A549 treated with CpdA at 1 μM for 4 hours (cell line): ENCODE results near the gene BIRC7. TPM values are rescaled to one million over a fixed set of nuclear protein-coding genes. Genes with fewer than 3 reads are reported as not detected.

ENCODE experiments used
- total RNA-seq: library from RNA; stranded (reverse); fragments of 200-300 nt; extraction: Qiagen RNA extraction; gene quantifications from 5 replicates; pipeline ENCODE4 v1.2.3, GENCODE V29; 2022; ENCODE audit warnings: low read depth

Gene BIRC7, protein sequence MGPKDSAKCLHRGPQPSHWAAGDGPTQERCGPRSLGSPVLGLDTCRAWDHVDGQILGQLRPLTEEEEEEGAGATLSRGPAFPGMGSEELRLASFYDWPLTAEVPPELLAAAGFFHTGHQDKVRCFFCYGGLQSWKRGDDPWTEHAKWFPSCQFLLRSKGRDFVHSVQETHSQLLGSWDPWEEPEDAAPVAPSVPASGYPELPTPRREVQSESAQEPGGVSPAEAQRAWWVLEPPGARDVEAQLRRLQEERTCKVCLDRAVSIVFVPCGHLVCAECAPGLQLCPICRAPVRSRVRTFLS
- total RNA-seq = 1.9 to 4.4 TPM (median 3.2 TPM) in 5 replicates

GRCh38 chr20:63235399-63235983 is at the start of gene BIRC7:
BIRC7 (plus strand) TSS chr20:63235905; CDS start chr20:63236097, 192 bp downstream.

GRCh38 chr20:63216041-63216848 is 19.5 kb upstream of the BIRC7 start, which contains the start of gene YTHDF1:
YTHDF1 (minus strand) TSS chr20:63216131; CDS start chr20:63215892, 239 bp downstream.

GRCh38 chr20:63254232-63254605 is 18.5 kb downstream of the BIRC7 start, which contains the start of gene NKAIN4:
NKAIN4 (minus strand) TSS chr20:63254463; CDS start chr20:63254450, 13 bp downstream.

GRCh38 chr20:63272105-63273058 is 36.7 kb downstream of the BIRC7 start, which contains the start of gene ARFGAP1:
ARFGAP1 (plus strand) TSS chr20:63272813; CDS start chr20:63275581, 2,768 bp downstream.

Other genes with a start within 250 kb of the BIRC7 start
- gene BHLHE23, start 228.9 kb upstream of the BIRC7 start, total RNA-seq = not detected in 5 replicates
- gene YTHDF1, start 19.8 kb upstream of the BIRC7 start, total RNA-seq = 50.3 to 60.2 TPM (median 53.2 TPM) in 5 replicates
- 6.3 to 10.3 TPM (median 6.7 TPM) in 5 replicates for gene NKAIN4, start 18.6 kb downstream of the BIRC7 start, total RNA-seq
- gene ARFGAP1, start 36.9 kb downstream of the BIRC7 start, total RNA-seq = 69.7 to 103 TPM (median 80.9 TPM) in 5 replicates
- 0.73 to 1.4 TPM (median 1.1 TPM) in 5 replicates for gene COL20A1, start 57.3 kb downstream of the BIRC7 start, total RNA-seq
- 0.16 to 0.29 TPM (median 0.20 TPM) in 5 replicates for gene CHRNA4, start 125.4 kb downstream of the BIRC7 start, total RNA-seq
- gene KCNQ2, start 236.8 kb downstream of the BIRC7 start, total RNA-seq = 0.50 to 0.68 TPM (median 0.60 TPM) in 5 replicates